HG03103 (cell line): ENCODE measurements around the gene MLLT6.

Experiments
- ATAC-seq: cut with Tn5 transposase; IDR thresholded peaks from one replicate; pipeline ENCODE4 v1.9.1; 2021; ENCODE audit warnings: low read depth; ENCODE audit not compliant: unreplicated experiment

Gene MLLT6

DNA sequence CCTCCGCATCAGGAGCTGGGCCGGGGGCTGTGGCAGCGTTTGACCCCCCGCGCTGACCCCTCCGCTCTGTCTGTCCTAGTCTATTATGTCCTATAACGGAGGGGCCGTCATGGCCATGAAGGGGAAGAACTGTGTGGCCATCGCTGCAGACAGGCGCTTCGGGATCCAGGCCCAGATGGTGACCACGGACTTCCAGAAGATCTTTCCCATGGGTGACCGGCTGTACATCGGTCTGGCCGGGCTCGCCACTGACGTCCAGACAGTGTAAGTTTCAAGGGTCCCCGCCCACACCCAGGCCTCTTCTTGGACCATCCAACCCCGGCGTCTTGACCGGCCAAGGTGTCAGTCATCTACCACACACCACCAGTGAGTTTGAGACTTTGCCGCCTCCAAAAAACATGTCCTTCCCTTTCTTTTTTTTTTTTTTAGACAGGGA is 48.0 kb downstream of the MLLT6 start:
- ATAC-seq: no peak

DNA sequence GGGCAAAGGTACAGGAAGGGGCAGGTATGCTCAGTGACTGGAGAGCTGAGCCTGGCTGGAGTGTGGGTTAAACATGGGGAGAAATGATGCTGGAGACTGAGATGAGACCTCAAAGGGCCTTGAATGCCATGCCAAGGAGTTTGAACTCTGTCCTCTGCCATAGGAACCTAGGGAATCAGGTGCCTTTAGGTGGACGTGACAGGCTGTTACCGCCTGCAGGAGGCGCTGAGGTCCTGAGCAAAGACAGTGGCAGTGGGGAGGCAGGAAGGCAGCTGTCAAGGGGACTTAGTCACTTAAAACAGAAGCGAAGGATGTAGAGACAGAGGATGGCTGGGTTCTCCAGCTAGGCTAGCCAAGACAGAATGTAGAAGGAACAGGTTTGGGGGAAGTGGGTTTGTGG is 56.5 kb downstream of the MLLT6 start:
- ATAC-seq: no peak

DNA sequence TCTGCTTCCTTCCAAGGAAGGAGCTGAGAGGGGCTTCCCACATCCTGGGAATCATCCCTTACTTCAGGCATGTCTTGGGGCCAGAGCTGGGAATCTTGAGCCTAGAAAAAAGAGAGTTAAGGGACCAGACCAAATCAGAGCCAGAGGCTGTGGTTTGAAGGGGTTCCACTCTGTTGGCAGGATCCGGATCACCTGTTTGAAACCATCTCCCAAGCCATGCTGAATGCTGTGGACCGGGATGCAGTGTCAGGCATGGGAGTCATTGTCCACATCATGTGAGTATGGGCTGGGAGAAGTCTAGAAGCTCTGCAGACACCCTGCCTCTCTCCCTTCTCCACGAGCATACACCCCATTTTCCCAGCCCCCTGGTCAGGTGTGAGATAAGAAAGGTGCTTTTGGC is 57.2 kb downstream of the MLLT6 start:
- ATAC-seq: no peak

DNA sequence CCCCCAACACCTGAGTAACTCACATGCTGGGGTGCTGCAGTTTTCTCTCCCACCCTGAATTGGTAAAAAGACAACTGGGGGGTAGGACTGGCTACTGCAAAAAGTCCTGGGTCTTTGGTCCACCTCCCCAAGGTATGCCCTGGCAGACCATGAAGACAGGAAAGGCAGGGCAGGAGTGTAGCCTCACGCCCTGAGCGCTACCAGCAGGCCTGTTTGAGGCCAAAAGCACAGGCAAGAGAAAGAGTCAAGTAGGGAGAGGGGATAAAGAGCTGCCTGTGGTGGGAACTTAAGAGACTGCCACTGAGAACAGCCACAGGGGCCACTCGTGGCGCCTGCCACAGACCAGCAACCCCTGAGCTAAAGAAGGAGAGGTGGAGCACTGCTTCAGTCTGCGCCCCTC is 61.3 kb downstream of the MLLT6 start:
- no peak for ATAC-seq

DNA sequence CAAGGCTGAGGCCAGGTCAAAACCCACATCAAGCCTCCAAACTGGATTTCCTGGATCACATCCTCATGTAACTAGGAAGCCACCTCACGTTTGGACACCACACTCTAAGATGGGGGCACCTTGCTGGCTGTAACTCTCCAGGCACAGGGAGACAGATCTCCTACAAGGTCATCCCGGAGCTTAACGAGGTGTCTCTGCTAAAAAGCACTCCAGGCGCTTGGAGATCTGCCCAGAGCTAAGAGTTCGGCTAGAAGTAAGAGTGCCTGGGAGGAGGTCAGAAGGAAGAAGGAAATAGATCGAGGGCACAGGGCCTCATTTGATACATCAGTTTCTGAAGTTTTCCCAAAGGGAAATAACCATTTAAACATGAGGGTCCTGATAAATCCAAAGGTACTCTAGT is 63.3 kb downstream of the MLLT6 start:
- ATAC-seq: no peak

DNA sequence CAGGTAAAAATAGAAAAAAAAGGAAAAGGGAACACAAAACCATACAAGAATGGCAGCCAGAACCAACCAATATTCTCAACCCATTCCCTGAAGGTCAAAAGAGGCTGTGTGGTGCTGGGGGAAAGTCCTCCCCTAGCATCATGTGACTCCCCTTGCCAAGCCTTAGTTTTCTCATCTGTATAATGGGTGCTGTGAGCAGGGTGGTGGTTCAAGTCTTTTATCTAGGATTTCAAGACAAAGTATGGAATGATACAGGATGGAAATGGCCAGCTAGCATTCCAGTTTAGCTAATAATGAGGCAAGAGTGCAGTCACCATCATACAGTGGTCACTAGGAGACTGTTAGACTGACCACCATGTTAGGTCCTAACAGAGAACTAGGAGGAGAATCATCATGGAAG is 68.2 kb downstream of the MLLT6 start:
- ATAC-seq: no peak

DNA sequence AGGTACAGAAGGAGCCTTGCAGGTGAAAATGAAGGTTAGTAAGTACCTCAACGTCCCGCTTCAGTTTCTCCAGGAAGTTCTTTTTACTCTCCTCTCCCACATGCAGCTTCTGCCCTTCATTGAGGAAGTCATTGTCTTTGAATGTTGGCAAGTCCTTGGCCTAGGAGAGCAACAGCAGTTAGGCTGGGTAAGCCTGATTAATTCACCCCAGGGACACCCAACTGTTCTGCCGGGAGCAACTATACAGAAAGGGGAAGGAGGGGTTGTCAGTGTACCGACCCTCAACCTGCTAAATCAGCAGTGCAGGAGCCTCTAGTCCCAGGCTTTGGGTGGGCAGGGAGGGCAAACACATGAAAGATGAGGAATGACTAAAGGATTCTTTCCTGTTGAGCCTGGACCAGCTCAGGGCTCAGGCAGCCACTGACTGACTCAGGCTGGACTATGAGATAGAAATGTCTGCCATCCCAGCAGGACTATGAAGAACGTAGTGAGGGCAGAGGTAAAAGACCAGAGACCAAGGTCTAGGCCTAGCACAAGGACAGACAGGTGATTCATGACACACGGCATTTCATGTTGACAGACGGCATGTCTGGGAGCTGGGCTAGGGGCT is 72.7 kb downstream of the MLLT6 start:
- ATAC-seq: no peak
